GM19467 (cell line): Measurements from ENCODE around the gene ANK3.

ENCODE experiments used
- ATAC-seq: cut with Tn5 transposase; IDR thresholded peaks from one replicate; pipeline ENCODE4 v1.9.1; 2021; ENCODE audit warnings: mild to moderate bottlenecking, moderate library complexity; ENCODE audit not compliant: unreplicated experiment

ANK3 gene

GRCh38 chr10:60389413-60390025, at the start of gene ANK3:
Gene ANK3, minus strand, starts transcription at chr10:60389875. Its CDS starts 337 bp downstream, at chr10:60389538.
- ATAC-seq, result no peak

DNA sequence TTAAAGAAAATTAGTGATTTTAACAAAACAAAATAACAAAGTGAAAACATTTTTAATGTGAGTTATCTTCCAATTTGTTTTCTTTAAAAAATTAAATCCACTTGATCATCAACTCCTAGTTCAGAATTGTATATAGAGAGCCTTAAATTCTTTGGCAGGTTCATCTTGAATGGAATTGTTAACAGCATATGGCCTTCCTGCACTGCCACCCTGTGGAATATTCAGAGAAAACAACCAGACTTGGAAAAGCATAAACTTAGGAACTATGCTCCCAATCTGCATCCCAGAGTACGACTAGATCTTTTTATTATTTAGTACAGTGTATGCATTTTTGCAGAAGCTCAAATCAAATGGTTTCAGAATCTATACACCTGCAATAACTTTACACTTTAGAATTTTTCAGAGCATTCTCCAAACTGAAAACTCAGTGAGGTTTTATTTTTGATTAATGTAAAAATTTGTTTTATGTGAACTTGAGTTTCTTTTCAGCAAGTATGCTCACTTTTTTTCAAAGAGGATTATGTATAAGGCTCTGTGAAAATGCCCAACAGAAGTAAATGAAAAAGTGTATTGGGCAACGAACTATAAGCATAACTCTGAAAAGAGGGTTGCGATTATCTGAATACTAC, 44.9 kb upstream of the ANK3 start:
- ATAC-seq, result no peak

- no peak for ATAC-seq
Observed at GRCh38 chr10:60433684-60434083, 44.0 kb upstream of the ANK3 start.

- ATAC-seq, result no peak
Observed at GRCh38 chr10:60430836-60431597, 41.3 kb upstream of the ANK3 start.

- ATAC-seq, result no peak
Observed at GRCh38 chr10:60430017-60430416, 40.3 kb upstream of the ANK3 start.

DNA sequence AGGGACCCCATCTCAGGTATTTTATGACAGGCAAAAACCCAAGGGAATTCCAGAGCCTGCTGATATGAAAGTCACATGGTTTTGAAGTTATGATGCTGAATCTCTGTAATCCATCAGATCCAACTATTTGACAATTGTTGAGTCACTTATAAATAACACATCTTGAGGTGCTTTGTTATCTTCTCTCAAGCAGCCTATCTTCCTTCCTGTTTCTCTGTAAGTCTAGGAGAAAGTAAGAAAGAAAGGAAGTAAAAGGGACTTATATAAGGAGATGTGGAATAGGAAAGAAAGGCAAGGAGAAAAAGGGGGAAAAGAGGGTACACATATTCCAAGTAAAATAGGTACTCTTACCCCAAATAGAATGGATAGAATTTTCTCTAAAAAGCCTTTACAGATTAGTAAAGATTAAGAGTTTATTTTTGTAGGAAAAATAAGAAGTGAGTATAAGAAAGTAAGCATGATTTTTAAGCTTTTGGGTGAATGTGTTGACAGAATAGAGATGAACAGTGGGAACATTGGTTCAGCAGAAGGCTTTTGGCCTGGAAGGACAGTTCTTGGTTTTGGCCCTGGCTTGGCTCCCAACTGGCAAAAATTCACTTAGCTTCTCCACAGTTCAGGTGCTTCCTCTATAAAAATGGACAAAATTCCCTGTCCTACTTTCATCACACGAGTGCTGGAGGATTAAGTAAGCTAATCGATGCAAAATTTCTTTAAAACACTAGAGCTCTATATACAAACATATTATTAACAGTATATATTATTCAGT, 39.6 kb upstream of the ANK3 start:
- ATAC-seq, result no peak

DNA sequence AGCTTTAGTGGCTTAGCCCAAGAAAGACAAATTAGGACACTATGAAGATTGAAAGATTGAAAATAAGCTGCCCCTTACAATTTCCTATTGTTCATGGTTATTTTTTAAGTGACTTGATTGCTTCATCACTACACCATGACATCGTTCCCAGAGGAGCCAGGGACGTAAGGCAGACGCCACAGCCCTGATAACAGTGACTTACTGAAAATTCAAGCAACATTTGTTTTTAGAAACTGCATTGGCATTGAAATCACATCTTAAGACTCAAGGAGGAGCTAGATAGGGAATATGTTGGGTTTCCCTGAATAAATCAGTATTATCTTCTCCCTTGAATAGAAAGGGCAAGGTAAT, 38.7 kb upstream of the ANK3 start:
- no peak for ATAC-seq

DNA sequence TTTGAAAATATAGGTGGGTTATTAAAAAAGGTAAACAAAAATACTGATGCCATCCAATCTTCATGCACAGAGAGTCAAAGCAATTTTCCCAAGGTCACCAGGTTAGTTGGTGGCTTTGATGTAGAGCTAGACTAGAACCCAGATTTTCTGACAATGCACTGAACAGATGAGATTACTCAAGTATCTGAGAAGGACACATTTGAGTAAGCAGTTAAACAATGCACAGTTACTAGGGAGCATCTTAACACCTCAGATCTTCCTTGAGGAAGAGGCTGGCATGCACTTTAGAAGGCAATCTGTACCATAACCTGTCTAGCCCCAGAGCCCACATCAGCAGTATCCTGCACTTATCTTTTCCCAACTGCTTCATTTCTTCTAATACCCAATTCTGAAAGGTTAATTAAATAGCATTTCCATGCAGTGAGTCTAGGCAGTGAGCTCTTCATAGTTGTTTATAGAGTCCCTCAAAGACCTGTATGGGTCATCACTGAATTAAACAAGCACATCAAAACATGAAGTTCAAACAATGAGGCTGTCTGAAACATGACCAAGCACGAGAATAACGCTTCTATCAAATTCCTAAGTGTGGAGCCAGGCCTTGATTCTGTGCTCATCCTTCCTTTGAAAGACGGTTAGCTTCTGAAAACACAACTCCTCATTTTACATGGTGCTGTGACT, 38.2 kb upstream of the ANK3 start:
- ATAC-seq, result no peak

GRCh38 chr10:60427148-60427547, 37.5 kb upstream of the ANK3 start:
- ATAC-seq, result no peak

DNA sequence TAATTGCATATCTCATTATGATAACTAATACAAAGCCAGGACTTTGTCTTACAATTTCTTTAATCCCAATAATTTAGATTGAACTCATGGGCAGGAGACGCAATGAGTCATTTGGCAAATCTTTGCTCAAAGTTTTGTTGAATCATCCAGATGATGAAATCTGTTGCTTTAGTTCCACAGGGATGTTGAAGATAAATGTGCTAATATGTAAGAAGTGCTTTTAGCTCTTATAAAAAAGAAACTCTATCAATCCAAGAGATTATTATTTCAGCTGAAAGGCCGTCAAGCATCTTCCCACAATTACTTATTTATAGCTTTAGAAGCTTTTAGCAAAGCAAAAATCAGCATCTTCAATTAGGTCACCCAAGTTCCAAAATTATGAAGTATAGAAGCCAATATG, 36.8 kb upstream of the ANK3 start:
- no peak for ATAC-seq

- ATAC-seq, result no peak
Observed at GRCh38 chr10:60425392-60426110, 35.9 kb upstream of the ANK3 start.

DNA sequence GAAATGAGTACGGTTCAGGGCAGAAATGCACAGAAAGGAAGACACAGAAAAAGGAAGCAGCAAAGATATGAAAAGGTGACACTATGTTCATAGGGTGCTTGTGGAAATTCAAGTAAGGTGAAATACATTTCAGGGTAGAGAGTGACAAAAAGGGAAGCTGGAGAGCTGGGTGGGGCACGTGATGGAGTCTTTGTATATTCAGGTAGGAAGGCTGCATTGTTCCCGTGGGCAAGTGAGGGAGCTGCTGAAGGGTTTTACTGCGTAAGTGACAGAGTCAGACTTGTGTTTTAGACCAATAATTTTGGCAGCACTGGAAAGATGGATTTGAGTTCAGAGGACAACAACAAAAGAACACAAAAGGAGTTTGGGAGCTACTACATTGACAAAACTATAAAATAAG, 35.3 kb upstream of the ANK3 start:
- ATAC-seq, result no peak

- no peak for ATAC-seq
Observed at GRCh38 chr10:60423920-60424319, 34.2 kb upstream of the ANK3 start.

DNA sequence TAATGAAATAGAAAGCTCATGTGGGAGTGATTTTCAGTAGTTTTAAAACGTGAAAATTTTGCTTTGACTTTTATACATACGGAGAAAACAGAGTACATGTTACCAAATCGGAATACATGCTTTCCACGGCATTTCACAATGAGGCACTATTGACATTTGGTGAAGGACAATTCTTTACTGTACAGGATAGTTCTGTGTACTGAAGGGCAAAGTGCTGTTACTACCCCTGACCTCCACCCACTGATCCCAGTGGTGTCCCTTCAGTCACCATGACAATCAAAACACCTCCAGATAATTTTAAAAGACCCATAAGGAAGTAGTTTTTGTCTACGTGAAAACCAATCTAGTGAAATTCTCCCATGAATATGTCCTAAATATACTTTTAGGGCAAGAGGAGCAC, 33.1 kb upstream of the ANK3 start:
- ATAC-seq, result no peak

GRCh38 chr10:60420991-60421894, 31.6 kb upstream of the ANK3 start:
- ATAC-seq, result no peak

DNA sequence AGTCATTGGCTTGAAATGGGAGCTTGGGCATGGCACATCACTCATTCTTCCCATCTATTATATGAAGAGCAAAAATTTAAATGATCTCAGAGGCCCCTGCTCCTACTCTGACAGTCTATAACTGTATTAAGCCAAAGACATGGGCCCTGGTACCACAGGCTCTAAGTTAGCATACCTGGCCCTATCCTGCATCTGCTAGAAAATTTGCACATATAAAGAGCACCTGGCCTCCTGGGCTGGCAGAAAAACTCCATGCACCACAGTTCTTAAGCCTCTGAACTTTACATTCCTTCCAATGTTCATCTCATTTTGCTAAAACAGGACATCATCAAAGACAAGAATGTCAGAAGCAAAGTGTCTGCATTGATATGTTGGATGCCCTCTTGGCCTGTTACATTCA, 29.6 kb upstream of the ANK3 start:
- no peak for ATAC-seq

- no peak for ATAC-seq
Observed at GRCh38 chr10:60417901-60418300, 28.2 kb upstream of the ANK3 start.

GRCh38 chr10:60417024-60417423, 27.3 kb upstream of the ANK3 start:
- ATAC-seq, result no peak

DNA sequence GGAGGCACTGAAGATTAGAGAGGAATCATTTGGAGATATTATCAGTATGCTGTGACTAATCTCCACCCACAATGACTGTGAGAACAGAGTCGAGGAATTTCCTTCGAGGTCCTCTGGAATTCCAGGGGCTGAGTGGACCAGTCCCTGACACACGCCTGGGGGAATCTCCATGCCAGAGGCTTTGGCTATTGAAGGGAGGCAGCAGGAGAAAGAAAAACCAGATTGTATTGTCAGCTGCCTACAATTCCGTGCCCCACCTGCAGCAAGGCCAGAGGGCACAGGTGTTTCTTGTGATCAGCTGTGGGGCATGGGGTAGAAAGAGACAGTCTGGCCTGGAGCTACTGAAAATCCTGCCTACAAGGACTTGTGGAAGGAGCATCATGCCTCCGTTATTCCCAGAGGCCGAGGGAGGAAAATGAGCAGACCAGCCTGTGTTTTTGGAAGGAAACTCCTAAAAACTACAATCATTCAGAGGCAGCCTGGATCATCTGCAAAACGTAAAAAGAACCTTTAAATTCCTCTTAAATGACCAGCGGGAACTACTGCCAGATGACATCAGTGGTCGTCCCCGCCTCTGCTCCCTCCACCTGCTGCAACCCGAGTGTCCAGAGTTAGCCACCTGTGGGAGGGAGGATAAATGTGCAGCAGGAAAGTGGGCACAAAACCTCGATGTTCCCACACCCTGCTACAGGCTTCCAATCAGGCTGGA, 25.4 kb upstream of the ANK3 start:
- ATAC-seq, result no peak
